ENCODE results near the gene WDR59. TPM values are rescaled to one million over a fixed set of nuclear protein-coding genes. Genes with fewer than 3 reads are reported as not detected.

WDR59 gene
- total and polyA plus RNA-seq, 2 of the 4 experiments (the other 2 are of a cell fraction) = 29.4 to 44.6 TPM

- no peaks in the 10 kb centered on the region for H3K4me1 ChIP-seq (ENCODE audit: control insufficient read depth, insufficient read depth, low read length)
- H3K4ac ChIP-seq (ENCODE audit: low read depth, low read length) = no peak overlapping the region
- no peak for DNase-seq
- H2BK20ac ChIP-seq (ENCODE audit: low read depth, low read length) = no peak overlapping the region
- H2BK15ac ChIP-seq (ENCODE audit: low read depth, low read length) = no peak overlapping the region
- H4K8ac ChIP-seq (ENCODE audit: low read depth in 2 of 2, low read length in 2 of 2) = no peak overlapping the region
- H2AFZ ChIP-seq (replicated peaks; ENCODE audit: low read length, poor library complexity) = no peak overlapping the region
- no peak overlapping the region for H3K4me3 ChIP-seq (ENCODE audit: insufficient read depth, low read depth, low read length)
- no peak overlapping the region for H4K5ac ChIP-seq (ENCODE audit: low read depth, low read length)
- H3K27ac ChIP-seq (ENCODE audit: insufficient read depth, low read length) = no peak overlapping the region
- no peak overlapping the region for H3K4me2 ChIP-seq (ENCODE audit: low read depth, low read length)
- no peaks in the 10 kb centered on the region for H3K9me1 ChIP-seq (ENCODE audit: insufficient read depth, low read length)
- no peak overlapping the region for H3K14ac ChIP-seq (replicated peaks; ENCODE audit: low read depth, low read length)
- ChIA-PET POLR2A (ENCODE audit: unreplicated experiment) (no interaction called here), CTCF (interaction anchor here (0.7 to 0.8 kb wide), 2 partner anchors 11 to 12 kb away, joined by 3 to 5 read pairs; no protein-coding TSS in a partner anchor)
- peaks cover 8% of the 10 kb centered on the region for H3K27me3 ChIP-seq (ENCODE audit: control insufficient read depth, insufficient read depth, low read length)
- dilution Hi-C loops (cut with HindIII; ENCODE audit: low sequenced_read_pairs, unreplicated experiment) = no loop called here
- in situ Hi-C loops (cut with MboI; ENCODE audit: low sequenced_read_pairs) = no loop called here
- H3K56ac ChIP-seq (ENCODE audit: extremely low read depth, insufficient read depth, low read length) = no peak overlapping the region
- TF ChIP-seq MAZ (IDR thresholded peaks at IDR 0.05; ENCODE audit: borderline replicate concordance, low read depth, low read length) (no peak), CTCF (conservative IDR thresholded peaks at IDR 0.05; ENCODE audit: low read depth, low read length) (no peak), ELK1 (IDR thresholded peaks at IDR 0.05; ENCODE audit: borderline replicate concordance, low read depth, low read length) (no peak), USF2 (IDR thresholded peaks at IDR 0.05; ENCODE audit: low read depth, low read length) (no peak), BHLHE40 (IDR thresholded peaks at IDR 0.05; ENCODE audit: low read depth, low read length) (no peak), NFE2L2 (IDR thresholded peaks at IDR 0.05; ENCODE audit: low read depth, low read length) (no peak), SMC3 (IDR thresholded peaks at IDR 0.05; ENCODE audit: low read depth, low read length) (no peak), RAD21 (IDR thresholded peaks at IDR 0.05; ENCODE audit: low read length) (no peak), FOS (IDR thresholded peaks at IDR 0.05; ENCODE audit: low read depth, low read length) (no peak), MXI1 (IDR thresholded peaks at IDR 0.05; ENCODE audit: borderline replicate concordance, low read depth, low read length) (no peak), RCOR1 (IDR thresholded peaks at IDR 0.05; ENCODE audit: insufficient replicate concordance, low read length) (no peak)
- H4K91ac ChIP-seq (ENCODE audit: insufficient read depth, low read depth, low read length) = no peak overlapping the region
- intact Hi-C loops (cut with micrococcal nuclease) = no loop called here
- 50% methylated on average over 2 of the region's 4 CpGs; no CpG with 5 or more reads in 1 of the 2 experiments for WGBS, 2 experiments (ENCODE audit: extremely low coverage in 2 of 2, insufficient read length in 1 of 2)
- BruUV-seq (replicated peaks) = no TSS peak
- no peak overlapping the region for H2BK5ac ChIP-seq (ENCODE audit: low read depth, low read length, poor library complexity, severe bottlenecking)
- H2AK5ac ChIP-seq (ENCODE audit: low read depth, low read length) = no peak overlapping the region
- no peaks in the 10 kb centered on the region for H3K9me3 ChIP-seq (ENCODE audit: control insufficient read depth, insufficient read depth, low read length)
- no peak overlapping the region for H2BK120ac ChIP-seq (ENCODE audit: low read depth, low read length)
- no peak overlapping the region for H3K23ac ChIP-seq (ENCODE audit: low read depth, low read length)
- no peaks in the 10 kb centered on the region for H3K79me1 ChIP-seq (ENCODE audit: low read depth in 1 of 2, low read length in 2 of 2)
- no peaks in the 10 kb centered on the region for H4K20me1 ChIP-seq (ENCODE audit: insufficient read depth, low read length)
- ATAC-seq (ENCODE audit: low read depth) = no peak
- H3K36me3 ChIP-seq (ENCODE audit: control insufficient read depth, insufficient read depth, low read length) = no peaks in the 10 kb centered on the region
- H3K9ac ChIP-seq (ENCODE audit: low read depth, low read length) = no peak overlapping the region
- no peak overlapping the region for H3K18ac ChIP-seq (ENCODE audit: low read depth, low read length)
- no peak overlapping the region for H2AK9ac ChIP-seq (replicated peaks; ENCODE audit: low read depth, low read length, poor library complexity)
Measured at GRCh38 chr16:74852500-74852875, 132.4 kb downstream of the WDR59 start.

All from IMR-90 (cell line).